Measurements from ENCODE around the gene SOS2. TPM values are rescaled to one million over a fixed set of nuclear protein-coding genes. Genes with fewer than 3 reads are reported as not detected.
A peak's percentile ranks its signal among the peaks of the same experiment; 100 is the strongest.

The SOS2 gene
- total RNA-seq, 1 experiment from 2014 or later, result 11.7 TPM

DNA sequence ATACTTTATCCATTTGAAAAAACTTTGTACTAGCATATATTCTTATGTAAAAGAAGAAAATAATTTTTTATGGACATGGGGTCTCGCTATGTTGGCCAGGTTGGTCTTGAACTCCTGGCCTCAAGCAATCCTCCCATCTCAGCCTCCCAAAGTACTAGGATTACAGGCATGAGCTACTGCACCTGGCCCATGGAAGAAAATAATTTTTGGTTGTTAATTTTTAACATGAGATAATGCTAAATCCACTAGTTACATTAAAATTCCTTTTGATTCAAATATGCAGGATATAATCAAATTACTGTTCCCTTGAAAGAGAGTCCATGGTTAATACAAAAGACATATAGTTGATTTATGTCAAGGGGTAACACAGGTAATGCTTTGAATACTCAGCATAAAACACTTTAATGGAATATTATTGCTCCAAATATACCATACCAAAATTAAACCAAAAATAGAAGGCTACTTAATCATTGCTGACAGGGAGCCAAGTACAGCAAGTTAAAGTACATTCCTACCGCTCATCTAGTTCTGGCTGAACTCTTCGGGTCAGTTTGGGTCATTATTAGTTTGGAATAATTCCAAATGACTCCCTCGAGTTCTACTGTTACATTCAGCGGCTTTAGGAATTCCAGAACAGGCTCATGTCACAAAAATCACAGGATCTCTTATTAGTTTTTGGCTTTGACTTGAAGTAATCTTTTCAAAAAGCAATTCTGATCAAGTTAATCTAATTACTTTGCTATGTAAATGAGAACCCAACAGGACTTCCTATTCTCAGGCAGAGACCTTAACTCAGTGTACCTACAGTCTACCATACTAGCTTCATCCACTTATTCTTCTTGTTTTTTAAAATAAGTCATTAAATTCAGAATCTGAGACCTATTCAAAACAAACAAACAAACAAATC is 6.1 kb downstream of the SOS2 start:
- H4K20me1 ChIP-seq (ENCODE audit: insufficient read depth), result no peaks in the 10 kb centered on the region
- intact Hi-C loops (cut with micrococcal nuclease), result no loop called here
- no peak overlapping the region for H3K4me3 ChIP-seq (replicated peaks in 1 of 2; ENCODE audit: low read depth in 1 of 2, low read length in 2 of 2)
- no peak for ATAC-seq
- no peaks in the 10 kb centered on the region for H3K9me2 ChIP-seq (ENCODE audit: insufficient read depth)
- RAD21 ChIA-PET (ENCODE audit: low non-redundant PET in 1 of 2, low total read pairs in 2 of 2, uncharacterized antibody in 2 of 2, unreplicated experiment in 2 of 2), result no interaction called here
- H3K27me3 ChIP-seq (ENCODE audit: insufficient read depth, low read length), result no peaks in the 10 kb centered on the region
- H3K4me1 ChIP-seq (ENCODE audit: control insufficient read depth in 1 of 2, insufficient read depth in 2 of 2, low read length in 2 of 2), result peaks cover 13 to 15% of the 10 kb centered on the region in 2 experiments
- peak overlapping the region; percentile 24; the same call in 1 of the 2 replicates for H3K4me2 ChIP-seq (ENCODE audit: low read length)
- H3K9me3 ChIP-seq (ENCODE audit: control insufficient read depth in 1 of 2, insufficient read depth in 1 of 2, low read depth in 1 of 2, low read length in 2 of 2), result no peaks in the 10 kb centered on the region
- DNase-seq (ENCODE audit: low read depth, low spot score), result no peak
- H3K36me3 ChIP-seq (ENCODE audit: control insufficient read depth in 1 of 2, insufficient read depth in 2 of 2, low read length in 2 of 2), result no peaks in the 10 kb centered on the region
- H3K9ac ChIP-seq (ENCODE audit: low read length), result no peak overlapping the region
- CTCF ChIA-PET, result no interaction called here
- TF ChIP-seq, protein P1, sequence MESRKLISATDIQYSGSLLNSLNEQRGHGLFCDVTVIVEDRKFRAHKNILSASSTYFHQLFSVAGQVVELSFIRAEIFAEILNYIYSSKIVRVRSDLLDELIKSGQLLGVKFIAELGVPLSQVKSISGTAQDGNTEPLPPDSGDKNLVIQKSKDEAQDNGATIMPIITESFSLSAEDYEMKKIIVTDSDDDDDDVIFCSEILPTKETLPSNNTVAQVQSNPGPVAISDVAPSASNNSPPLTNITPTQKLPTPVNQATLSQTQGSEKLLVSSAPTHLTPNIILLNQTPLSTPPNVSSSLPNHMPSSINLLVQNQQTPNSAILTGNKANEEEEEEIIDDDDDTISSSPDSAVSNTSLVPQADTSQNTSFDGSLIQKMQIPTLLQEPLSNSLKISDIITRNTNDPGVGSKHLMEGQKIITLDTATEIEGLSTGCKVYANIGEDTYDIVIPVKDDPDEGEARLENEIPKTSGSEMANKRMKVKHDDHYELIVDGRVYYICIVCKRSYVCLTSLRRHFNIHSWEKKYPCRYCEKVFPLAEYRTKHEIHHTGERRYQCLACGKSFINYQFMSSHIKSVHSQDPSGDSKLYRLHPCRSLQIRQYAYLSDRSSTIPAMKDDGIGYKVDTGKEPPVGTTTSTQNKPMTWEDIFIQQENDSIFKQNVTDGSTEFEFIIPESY (IDR thresholded peaks at IDR 0.05; ENCODE audit: extremely low read depth, insufficient replicate concordance, low read length), result no peak
- no peak for TF ChIP-seq FOSL1 (IDR thresholded peaks at IDR 0.05; ENCODE audit: low read depth)
- TF ChIP-seq, protein P2, sequence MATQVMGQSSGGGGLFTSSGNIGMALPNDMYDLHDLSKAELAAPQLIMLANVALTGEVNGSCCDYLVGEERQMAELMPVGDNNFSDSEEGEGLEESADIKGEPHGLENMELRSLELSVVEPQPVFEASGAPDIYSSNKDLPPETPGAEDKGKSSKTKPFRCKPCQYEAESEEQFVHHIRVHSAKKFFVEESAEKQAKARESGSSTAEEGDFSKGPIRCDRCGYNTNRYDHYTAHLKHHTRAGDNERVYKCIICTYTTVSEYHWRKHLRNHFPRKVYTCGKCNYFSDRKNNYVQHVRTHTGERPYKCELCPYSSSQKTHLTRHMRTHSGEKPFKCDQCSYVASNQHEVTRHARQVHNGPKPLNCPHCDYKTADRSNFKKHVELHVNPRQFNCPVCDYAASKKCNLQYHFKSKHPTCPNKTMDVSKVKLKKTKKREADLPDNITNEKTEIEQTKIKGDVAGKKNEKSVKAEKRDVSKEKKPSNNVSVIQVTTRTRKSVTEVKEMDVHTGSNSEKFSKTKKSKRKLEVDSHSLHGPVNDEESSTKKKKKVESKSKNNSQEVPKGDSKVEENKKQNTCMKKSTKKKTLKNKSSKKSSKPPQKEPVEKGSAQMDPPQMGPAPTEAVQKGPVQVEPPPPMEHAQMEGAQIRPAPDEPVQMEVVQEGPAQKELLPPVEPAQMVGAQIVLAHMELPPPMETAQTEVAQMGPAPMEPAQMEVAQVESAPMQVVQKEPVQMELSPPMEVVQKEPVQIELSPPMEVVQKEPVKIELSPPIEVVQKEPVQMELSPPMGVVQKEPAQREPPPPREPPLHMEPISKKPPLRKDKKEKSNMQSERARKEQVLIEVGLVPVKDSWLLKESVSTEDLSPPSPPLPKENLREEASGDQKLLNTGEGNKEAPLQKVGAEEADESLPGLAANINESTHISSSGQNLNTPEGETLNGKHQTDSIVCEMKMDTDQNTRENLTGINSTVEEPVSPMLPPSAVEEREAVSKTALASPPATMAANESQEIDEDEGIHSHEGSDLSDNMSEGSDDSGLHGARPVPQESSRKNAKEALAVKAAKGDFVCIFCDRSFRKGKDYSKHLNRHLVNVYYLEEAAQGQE (IDR thresholded peaks at IDR 0.05; ENCODE audit: low read depth), result no peak
- TF ChIP-seq EGR1 (IDR thresholded peaks at IDR 0.05; ENCODE audit: low read depth), result no peak
- H2AFZ ChIP-seq (ENCODE audit: low read depth, low read length, poor library complexity, severe bottlenecking), result no peak overlapping the region
- no TSS peak for BruUV-seq (replicated peaks)
- no peak overlapping the region for H3K27ac ChIP-seq (ENCODE audit: low read depth, low read length)
- H3K79me2 ChIP-seq (ENCODE audit: insufficient read depth, low read length), result peaks cover 31% of the 10 kb centered on the region
- POLR2A ChIA-PET, result interaction anchor here (0.6 kb wide), 2 partner anchors 100 to 658 kb away, joined by 3 read pairs; no protein-coding TSS in a partner anchor

Data from HCT116 (cell line).